IPS-18c (cell line): ENCODE data around the gene FNDC11.

Experiments
- H3K4me3 ChIP-seq: 2 replicates; pipeline ENCODE4 v1.7.0; 2013; ENCODE audit warnings: low read depth, mild to moderate bottlenecking, low read length, moderate library complexity; ENCODE audit not compliant: insufficient read depth
- H3K9me3 ChIP-seq: one replicate; pipeline ENCODE4 v1.6.1; 2013; ENCODE audit warnings: mild to moderate bottlenecking, low read length, moderate library complexity; ENCODE audit not compliant: control insufficient read depth, insufficient read depth

FNDC11 gene

DNA sequence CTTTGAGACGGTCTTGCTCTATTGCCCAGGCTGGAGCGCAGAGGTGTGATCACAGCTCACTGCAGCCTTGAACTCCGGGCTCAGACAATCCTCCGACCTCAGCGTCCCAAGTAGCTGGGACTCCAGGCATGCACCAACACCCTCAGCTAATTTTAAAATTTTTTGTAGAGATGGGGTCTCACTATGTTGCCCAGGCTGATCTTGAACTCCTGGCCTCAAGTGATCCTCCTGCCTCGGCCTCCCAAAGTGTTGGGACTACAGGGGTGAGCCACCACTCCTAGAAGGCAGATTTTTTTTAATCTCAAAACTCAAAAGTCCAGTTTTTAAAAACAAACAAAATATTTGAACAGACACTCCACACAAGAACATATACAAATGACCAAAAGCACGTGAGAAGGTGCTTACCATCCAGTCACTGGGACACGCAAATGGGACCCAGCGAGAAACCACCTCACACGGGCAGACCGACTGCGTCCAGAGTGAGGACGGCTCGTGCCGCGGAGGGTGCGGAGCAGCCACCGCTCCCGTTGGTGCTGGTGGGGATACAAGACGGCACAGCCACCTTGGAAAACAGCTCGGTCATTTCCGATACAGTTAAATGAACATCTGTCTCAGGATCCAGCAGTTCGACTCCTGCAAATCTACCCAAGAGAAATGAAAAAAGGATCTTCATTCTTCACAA is 28.6 kb downstream of the FNDC11 start:
- Histone ChIP-seq H3K4me3 (no peak overlapping the region), H3K9me3 (no peaks in the 10 kb centered on the region)

DNA sequence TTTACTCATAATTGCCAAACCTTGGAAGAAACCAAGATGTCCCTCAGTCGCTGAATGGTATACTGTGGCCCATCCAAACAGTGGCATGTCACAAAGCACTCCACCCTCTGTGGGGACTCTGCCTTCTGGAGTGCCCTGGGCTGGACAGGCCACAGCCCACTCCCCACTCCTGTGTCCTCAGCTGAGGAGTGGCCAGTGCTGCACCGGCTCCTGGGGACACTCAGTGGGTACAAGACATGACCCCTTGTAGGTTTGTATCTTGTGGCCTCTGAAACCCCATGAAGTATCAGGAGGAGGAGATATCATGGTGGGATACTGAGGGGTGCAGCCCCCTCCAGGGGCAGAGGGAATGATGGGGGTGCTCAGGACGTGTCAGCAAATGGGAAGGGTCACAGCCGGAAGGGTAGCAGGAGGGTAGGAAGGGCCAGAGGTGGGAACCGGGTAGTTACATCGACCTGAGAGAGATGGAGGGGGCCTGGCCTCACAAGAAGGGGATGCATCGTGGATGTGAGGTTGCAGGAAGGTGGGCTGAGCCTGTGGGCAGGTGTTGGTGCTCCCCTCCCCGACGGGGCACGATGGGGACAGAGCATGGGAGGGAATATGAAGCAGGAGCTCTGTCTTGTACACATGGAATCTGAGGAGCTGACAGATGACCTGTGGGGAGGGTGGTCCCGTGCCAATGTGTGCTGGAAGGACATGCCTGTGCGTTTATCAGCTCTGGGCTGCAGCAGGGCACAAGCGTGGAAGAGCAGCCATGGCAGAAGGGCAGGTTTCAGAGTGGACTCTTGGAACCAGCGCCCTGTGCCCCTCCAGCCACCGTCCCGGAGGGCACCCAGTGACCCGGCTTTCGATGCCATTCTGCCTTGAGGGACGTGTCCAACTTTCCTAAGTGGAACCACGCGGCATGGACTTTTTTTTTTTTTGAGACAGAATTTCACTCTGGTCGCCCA is 31.9 kb downstream of the FNDC11 start:
- no peaks in the 10 kb centered on the region for H3K9me3 ChIP-seq
- no peak overlapping the region for H3K4me3 ChIP-seq

DNA sequence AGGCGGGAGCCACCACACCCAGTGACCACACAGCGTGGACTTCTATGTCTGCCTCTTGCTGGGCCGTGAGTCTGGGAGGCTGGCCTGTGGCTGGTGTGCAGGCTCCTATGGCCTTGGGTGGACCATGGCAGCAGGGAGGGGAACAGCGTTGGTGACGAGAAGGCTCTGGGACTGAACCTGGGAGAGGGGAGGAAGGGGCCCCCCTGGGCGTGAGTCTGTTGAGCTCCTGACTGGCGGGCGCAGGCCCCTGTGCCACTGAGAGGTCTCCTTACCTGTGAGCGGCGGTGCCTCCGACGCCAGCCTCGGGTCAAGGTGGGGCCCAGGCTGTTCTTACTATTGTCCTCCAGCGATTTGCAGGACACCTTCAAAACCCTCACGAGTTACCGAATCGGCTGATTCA is 32.8 kb downstream of the FNDC11 start:
- Histone ChIP-seq H3K9me3 (no peaks in the 10 kb centered on the region), H3K4me3 (no peak overlapping the region)

DNA sequence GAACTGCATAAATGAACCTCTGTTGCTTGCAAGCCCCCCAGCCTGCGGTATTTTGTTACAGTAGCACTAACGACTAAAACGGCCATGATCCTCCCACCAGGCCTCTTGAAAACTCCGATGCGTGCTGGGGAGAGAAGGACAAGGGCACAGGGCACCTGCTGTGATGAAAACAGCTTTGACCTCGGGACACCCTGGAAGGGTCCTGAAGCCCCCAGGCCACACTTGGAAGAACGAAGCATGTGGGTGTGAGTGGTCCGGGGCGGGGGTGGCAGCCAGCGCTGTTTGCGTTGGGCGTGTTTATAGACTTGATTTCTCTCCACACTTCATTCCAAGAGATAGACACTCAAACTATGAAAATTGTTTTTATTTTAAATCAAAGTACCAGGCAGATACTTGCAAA is 33.3 kb downstream of the FNDC11 start:
- Histone ChIP-seq H3K9me3 (no peaks in the 10 kb centered on the region), H3K4me3 (no peak overlapping the region)

DNA sequence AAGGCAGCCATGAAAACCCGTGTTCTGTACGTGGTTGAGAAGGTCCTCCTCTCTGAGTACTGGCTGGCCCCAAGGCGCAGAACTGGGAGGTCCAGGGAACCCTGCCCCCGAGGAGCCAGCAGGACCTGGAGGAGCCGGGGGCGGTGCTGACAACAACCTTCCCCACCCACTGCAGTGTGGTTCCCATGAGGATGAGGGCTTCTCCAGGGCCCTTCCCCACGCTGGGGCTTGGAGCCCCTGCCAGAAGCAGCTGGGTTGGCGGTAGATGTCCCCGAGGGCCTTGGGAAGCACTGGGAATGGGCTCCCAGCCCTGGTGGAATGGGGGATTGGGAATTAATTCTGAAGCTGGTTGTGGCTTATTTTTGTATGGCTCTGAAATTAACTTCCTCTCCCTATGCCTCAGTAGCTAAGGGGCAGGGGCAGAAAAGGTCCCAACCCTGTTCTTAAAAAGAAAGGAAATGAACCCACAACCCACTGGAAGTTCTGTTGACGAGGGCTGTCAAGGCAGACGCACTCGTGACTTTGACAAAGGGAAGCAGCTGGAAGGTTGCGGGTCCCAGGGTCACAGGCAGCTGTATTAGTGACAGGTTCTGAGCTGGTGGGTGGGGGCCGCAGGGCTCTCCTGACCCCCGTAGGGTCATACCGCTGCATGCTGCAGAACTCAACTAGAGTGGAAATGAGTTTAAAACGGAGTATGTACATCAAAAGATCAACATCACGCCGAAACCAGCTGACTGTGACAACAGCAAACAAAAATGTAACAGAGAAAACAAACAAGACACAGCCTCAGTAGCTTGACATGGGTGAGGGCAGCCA is 34.0 kb downstream of the FNDC11 start:
- no peak overlapping the region for H3K4me3 ChIP-seq

DNA sequence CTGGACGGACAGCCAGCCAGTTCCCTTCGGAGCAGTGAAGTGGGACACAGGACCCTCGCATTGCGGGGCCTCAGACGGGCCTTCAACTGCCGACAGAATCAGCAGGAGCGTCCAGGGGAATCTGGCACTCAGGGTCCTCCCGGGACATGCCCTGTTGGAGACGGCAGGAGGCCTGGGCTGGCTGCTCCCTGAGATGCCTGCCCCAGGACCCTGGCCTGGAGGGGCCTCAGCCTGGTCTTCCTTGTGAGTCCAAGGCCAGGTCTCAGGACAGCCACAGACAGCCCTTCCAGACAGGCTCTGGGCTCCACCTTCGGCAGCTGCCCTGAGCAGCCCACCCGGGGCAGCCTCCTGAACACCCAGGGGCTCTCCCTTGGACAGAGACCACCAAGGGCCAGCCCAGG is 34.7 kb downstream of the FNDC11 start:
- Histone ChIP-seq H3K9me3 (no peaks in the 10 kb centered on the region), H3K4me3 (no peak overlapping the region)

More for the DNA sequence above, 34.0 kb downstream of the FNDC11 start:
- H3K9me3 ChIP-seq = no peaks in the 10 kb centered on the region

DNA sequence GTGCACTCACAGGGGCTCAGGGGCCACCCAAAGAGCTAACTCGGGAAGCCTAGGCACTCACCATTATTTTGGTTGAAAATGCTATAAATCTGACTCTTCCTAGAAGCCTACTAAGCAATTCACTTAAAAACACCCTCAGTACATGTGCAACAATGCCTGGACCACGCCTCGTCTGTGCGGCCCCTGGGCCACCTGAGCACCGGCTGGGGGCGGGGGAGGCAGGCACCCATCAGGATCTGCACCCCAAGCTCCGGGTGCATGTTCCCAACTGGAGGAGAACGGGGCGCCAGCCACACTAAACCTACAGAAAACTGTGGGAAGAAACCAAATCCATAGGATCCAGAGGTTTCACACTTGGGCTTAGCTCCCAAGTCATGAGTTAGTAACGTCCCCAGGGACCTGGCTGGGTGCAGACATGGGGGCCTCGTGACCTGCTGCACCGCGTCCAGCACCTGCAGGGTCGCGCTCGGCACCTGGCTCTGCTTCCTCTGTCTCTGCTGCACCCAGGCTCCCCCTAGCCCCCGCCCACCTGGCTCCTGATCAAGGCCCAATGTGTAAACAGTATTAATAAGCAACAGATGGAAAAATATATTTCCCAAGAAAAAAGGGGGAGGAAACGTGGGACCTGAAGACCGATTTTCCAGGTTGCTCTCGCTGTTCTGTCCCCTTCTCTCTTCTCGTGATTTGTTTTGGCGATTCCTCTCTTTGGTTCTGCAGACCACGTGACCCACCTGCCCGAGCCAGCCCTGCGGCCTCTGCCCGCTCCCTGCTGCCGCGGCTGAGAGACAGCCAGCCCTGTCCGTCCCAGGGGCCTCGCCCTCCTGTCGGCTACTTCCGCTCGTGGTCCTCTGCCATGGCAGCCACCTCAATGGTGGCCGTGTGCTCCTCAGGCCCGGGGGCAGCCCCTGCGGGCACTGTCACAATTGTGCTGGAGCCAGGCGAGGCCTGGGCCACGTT is 35.6 kb downstream of the FNDC11 start:
- Histone ChIP-seq H3K4me3 (no peak overlapping the region), H3K9me3 (no peaks in the 10 kb centered on the region)

DNA sequence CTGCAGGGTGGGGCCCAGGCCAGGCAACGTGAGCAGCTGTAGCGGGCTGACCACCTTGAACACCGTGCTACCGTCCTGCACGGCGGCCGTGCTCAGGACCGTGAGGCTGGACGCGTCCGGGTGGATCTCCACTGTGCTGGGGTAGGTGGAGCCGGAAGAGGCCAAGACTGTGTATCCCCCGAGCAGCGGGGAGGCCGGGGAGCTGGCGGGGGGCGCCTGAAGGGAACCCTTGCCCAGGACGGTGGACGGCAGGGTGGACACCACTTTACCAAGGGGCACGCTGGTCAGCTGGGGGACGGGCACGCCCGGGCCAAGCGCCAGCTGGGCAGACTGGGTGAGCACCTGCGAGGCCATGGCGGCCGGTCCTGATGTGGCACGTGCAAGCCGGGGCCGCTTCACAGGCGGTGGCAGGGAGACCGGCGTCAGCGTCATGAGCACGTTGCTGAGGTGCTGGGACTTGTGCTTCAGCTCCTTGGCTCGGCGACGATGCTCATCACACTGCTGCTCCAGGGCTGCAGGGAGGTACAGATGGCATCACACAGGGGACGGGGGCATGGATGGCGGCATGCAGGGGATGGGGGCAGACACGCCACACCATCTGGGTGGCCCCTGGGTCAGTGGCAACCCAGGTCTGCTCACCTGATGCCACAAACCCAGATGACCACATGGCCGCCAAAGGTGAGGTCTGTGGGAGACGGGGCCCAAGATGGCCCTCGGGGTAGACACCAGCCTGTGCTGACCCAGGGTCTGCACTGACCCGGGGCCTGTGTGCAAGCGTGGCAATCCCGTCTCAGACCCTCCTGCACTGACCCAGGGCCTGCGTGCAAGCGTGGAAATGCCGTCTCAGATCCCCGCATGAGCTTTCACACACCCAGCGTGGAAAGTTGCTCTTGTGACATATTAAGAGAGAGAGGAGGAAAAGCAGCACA is 36.5 kb downstream of the FNDC11 start:
- Histone ChIP-seq H3K9me3 (no peaks in the 10 kb centered on the region), H3K4me3 (no peak overlapping the region)

DNA sequence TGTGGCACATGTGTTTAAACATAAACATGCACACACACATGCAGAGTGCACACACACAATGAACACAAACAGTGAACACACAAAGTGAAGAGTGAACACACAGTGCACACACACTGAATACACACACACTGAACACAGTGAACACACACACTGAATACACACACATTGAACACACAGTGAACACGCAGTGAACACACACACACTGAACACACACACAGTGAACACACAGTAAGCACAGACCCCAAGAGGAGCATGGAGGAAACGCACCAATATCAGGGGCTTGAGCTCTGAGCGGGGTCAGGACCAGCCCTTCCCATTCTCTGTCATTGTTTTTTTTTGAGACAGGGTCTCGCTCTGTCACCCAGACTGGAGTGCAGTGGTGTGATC is 37.2 kb downstream of the FNDC11 start:
- Histone ChIP-seq H3K9me3 (no peaks in the 10 kb centered on the region), H3K4me3 (no peak overlapping the region)

DNA sequence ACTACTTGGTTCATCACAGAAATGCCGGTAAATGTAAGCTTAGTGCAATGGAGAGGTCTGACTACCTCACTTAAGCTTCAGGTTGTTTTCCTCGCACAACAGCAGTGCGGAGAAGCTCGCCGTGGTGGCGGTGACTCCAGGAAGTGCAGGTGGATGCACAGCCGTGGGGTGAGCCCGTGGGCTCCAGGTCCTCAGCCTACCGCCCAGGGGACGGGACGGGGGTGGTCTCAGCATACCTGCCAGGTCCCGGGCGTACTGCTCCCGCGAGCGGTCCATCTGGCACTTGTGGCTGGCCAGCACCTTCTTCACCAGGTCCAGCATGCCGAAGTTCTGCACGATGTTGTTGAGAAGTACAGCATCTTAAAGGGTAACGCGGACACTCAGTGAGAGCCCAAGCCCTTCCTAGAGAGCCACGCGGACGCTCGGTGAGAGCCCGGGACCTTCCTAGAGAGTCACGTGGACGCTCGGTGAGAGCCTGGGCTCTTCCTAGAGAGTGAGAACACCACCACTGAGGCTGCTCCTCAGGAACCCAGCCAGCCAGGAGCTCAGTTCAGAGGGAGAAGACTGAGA is 37.9 kb downstream of the FNDC11 start:
- H3K9me3 ChIP-seq = no peaks in the 10 kb centered on the region
- H3K4me3 ChIP-seq = no peak overlapping the region

DNA sequence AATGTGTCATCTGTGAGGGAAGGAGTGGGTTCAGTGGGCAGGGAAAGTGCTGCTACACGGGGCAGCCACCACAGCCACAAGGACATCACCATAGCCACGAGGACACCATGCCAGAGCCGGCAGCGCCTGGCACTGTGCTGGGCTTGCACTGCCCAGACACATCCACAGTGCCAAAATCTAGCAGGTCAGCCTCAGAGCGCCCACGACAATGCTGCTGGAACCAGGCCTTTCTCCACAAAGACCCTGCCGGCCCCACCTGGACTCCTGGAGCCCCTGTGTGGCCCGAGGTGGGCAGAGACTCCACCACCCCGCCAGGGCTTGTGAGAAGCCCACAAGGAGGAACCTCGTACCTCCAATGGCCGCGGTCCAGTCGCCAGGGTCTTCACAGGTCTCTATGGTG is 38.7 kb downstream of the FNDC11 start:
- no peaks in the 10 kb centered on the region for H3K9me3 ChIP-seq
- H3K4me3 ChIP-seq = no peak overlapping the region

DNA sequence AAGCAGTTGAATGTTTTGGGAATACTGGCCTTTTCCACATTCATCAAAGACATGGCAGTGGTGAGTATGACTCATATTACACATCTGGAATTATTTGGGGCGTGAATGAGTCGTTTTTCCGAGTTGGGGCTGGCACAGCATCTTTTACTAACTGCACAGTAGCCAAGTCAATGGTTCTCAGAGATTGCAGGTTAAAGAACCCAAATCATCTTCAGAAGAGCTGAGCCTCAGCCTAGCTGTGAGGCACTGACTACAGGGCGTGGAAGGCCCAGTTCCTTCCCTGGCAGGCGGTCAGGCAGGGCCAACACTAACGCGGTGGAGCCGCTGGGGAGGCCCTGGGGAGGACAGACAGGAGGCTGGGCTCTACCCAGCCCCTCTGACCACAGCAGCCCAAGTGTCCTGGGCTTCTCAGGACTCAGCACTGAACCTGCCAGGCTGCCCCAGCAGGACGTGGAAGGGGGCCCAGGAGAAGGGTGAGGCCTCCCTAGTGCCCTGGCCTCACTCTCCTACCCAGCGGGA is 40.1 kb downstream of the FNDC11 start:
- Histone ChIP-seq H3K4me3 (no peak overlapping the region), H3K9me3 (no peaks in the 10 kb centered on the region)

DNA sequence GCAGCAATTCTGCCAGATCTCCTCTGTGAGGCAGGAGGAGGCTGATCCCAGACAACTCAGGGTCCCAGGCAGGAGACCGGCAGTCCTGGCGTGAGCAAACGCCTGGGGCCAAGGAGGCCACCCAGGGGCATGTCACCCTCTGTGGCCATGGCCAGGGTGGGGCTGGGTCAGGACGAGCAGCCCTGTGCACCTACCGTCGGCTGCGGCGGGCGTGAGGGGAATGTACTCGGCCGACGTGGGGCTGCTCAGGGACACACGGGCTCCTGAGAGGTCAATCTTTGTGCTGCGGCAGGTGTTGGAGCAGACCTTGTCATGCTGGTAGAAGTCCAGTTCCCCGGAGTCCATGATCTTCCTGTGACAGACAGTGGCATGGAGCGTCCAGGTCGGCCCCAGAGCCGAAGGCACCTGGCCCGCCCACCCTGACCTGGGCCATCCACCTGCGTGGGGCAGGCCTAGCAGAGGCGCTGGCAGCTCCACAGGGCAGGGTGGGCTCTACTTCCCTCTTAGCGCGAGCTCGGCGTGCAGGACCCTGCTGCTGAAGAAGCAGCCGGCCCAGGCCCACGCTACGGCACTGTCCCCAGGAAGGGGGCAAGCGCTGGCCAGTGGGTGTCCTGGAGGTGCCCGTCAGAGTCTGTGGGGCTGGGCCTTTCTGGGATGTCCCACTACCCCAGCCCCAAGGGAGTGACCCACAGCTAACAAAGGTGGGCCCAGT is 41.6 kb downstream of the FNDC11 start:
- H3K9me3 ChIP-seq = no peaks in the 10 kb centered on the region

DNA sequence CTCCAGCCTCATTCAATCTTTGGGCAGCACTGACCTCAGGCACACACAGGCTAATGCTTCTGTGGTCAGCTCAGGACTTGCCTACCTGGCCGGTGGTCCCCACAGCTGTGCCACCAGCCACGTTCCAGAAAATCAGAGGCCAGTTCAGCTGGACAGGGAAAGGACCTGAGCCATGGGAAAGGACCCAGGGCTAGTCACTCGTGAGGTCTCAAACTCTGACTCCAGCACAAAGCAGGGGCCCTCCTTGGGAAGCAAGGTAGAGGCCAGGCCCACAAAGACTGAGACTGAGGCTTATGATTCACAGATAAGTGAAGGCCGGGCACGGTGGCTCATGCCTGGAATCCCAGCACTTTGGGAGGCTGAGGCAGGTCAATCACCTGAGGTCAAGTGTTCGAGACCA is 42.5 kb downstream of the FNDC11 start:
- Histone ChIP-seq H3K9me3 (no peaks in the 10 kb centered on the region), H3K4me3 (no peak overlapping the region)

More for the DNA sequence above, 41.6 kb downstream of the FNDC11 start:
- H3K4me3 ChIP-seq = no peak overlapping the region; the same call in 1 of the 2 replicates
